HEK293 (cell line): Measurements from ENCODE around the gene USO1.

Source experiments
- ATF2 ChIP-seq: fragments of 450-650 bp; formaldehyde crosslinking; IDR thresholded peaks from 2 replicates; pipeline ENCODE4 v1.5.1; 2016; ENCODE audit warnings: missing biosample characterization, missing genetic modification characterization, low read depth
- CTCF ChIP-seq: fragments of 450-650 bp; formaldehyde crosslinking; IDR thresholded peaks from 2 replicates; pipeline ENCODE4 v1.5.1; 2016; ENCODE audit warnings: missing biosample characterization, missing genetic modification characterization
- MZF1 ChIP-seq: fragments of 450-650 bp; formaldehyde crosslinking; IDR thresholded peaks from 2 replicates; pipeline ENCODE4 v1.5.1; 2017; ENCODE audit warnings: missing biosample characterization, missing genetic modification characterization, borderline replicate concordance
- REPIN1 ChIP-seq: fragments of 450-650 bp; formaldehyde crosslinking; IDR thresholded peaks from 2 replicates; pipeline ENCODE4 v1.5.1; 2017; ENCODE audit warnings: missing biosample characterization, missing genetic modification characterization, low read depth
- ZBTB21 ChIP-seq: fragments of 450-650 bp; formaldehyde crosslinking; IDR thresholded peaks from 2 replicates; pipeline ENCODE4 v1.5.1; 2017; ENCODE audit warnings: missing biosample characterization, missing genetic modification characterization
- ZNF138 ChIP-seq: fragments of 450-650 bp; formaldehyde crosslinking; IDR thresholded peaks from 2 replicates; pipeline ENCODE4 v1.5.1; 2016; ENCODE audit warnings: missing biosample characterization, missing genetic modification characterization, borderline replicate concordance
- ZNF23 ChIP-seq: fragments of 450-650 bp; formaldehyde crosslinking; IDR thresholded peaks from 2 replicates; pipeline ENCODE4 v1.5.1; 2016; ENCODE audit warnings: missing biosample characterization, missing genetic modification characterization, borderline replicate concordance
- ZNF274 ChIP-seq, 2 experiments: fragments of 200-500 bp in 1 of 2; fragments of 450-650 bp in 1 of 2; sonication (Bioruptor generic) in 1 of 2; formaldehyde crosslinking in 1 of 2; IDR thresholded peaks; 2 replicates each; pipeline versions ENCODE4 v1.5.1 to v1.6.1; 2014 to 2016; ENCODE audit warnings: borderline replicate concordance in 1 of 2, inconsistent platforms in 1 of 2, low read length in 1 of 2, missing biosample characterization in 1 of 2, missing genetic modification characterization in 1 of 2
- ZNF488 ChIP-seq: fragments of 450-650 bp; formaldehyde crosslinking; IDR thresholded peaks from 2 replicates; pipeline ENCODE4 v1.5.1; 2016; ENCODE audit warnings: missing biosample characterization, missing genetic modification characterization
- ZNF768 ChIP-seq: fragments of 450-650 bp; formaldehyde crosslinking; IDR thresholded peaks from 2 replicates; pipeline ENCODE4 v1.5.1; 2018; ENCODE audit warnings: missing biosample characterization, mild to moderate bottlenecking, missing genetic modification characterization
- TF ChIP-seq, protein P1 (sequence below): fragments of 450-650 bp; formaldehyde crosslinking; optimal IDR thresholded peaks from 2 replicates; pipeline ENCODE3; 2016; ENCODE audit warnings: missing biosample characterization, mild to moderate bottlenecking, missing genetic modification characterization

DNA sequence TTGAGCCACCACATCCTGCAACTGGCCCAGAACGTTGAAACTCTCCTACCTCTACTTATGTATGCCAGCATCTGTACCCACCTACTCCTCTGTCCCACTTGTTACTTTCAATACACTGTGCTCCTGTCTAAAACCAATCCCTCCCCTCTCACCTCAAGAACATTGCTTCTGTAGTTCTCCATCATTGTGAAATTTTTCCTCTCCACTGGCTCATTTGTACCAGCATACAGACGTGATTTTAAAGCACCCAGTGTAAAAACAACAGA is 25.5 kb upstream of the USO1 start:
- TF ChIP-seq ZNF138, result no peak
- no peak for TF ChIP-seq CTCF (tag by site-specific recombination)
- TF ChIP-seq ATF2 (tag by site-specific recombination), result no peak
- no peak for TF ChIP-seq REPIN1 (tag by site-specific recombination)
- TF ChIP-seq ZNF488 (tag by site-specific recombination), result no peak
- no peak for TF ChIP-seq ZNF23 (tag by site-specific recombination)
- no peak for TF ChIP-seq MZF1 (tag by site-specific recombination)
- TF ChIP-seq ZBTB21 (tag by site-specific recombination), result no peak
- TF ChIP-seq ZNF274 (IDR thresholded peaks at IDR 0.05; ENCODE audit: low read length), result no peak
- TF ChIP-seq ZNF274 (tag by site-specific recombination; IDR thresholded peaks at IDR 0.05; ENCODE audit: borderline replicate concordance), result no peak
- TF ChIP-seq, protein P1, sequence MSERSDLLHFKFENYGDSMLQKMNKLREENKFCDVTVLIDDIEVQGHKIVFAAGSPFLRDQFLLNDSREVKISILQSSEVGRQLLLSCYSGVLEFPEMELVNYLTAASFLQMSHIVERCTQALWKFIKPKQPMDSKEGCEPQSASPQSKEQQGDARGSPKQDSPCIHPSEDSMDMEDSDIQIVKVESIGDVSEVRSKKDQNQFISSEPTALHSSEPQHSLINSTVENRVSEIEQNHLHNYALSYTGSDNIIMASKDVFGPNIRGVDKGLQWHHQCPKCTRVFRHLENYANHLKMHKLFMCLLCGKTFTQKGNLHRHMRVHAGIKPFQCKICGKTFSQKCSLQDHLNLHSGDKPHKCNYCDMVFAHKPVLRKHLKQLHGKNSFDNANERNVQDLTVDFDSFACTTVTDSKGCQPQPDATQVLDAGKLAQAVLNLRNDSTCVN, result no peak
- no peak for TF ChIP-seq ZNF768 (tag by site-specific recombination)
